Erythroblast (primary cell): Measurements from ENCODE around the gene MXRA7.

Source experiments
- GATA1 ChIP-seq: IDR thresholded peaks from 2 replicates; pipeline ENCODE4 v1.6.1; 2011; ENCODE audit warnings: low read depth, mild to moderate bottlenecking, control low read depth, low read length, moderate library complexity
- POLR2A ChIP-seq: IDR thresholded peaks from 2 replicates; pipeline ENCODE4 v1.6.1; 2011; ENCODE audit warnings: mild to moderate bottlenecking, low read length

DNA sequence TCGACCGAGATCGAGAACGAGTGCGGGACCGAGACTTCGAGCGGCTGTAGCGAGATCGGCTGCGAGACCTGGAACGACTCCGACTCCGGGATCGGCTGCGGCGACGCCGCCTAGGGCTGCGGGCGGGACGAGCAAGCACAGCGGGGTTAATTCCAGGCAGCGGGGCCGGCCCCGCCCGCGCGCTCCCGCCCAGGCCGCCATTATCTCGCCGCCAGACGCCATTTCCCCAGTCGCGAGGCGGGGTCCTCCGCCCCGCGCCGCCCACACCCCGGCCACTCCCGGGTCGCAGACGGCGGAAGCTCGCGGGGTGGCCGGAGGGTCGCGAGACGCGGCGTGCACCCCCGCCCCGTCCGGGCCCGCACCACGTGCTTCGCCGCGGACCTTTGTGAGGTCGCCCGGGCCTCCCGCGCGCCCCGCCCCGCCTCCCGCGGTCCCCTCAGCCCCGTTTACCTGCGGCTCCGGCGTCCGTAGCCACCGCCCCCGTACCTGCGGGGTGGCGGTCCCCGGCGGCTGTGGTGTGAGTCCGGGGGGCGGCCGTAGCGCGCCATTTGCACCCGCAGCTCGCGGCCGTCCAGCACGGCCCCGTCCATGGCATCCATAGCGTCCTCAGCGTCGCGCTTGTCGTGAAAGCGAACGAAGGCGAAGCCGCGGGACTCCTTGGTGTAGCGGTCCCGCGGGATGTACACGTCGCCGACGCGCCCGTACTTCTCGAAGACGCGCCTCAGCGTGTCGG is 25.8 kb upstream of the MXRA7 start:
- no peak for TF ChIP-seq POLR2A
- TF ChIP-seq GATA1, result no peak
